COLO829 (cell line): ENCODE measurements around the gene DAPK1.
"Not testable (repeated sequence)": the region's sequence is repeated elsewhere in the genome, so short reads cannot be mapped to it uniquely, and the experiment has no call there.

Source experiments
- DNase-seq: peaks from one replicate; pipeline ENCODE4 v3.0.0; 2012; ENCODE audit warnings: low spot score

The DAPK1 gene

DNA sequence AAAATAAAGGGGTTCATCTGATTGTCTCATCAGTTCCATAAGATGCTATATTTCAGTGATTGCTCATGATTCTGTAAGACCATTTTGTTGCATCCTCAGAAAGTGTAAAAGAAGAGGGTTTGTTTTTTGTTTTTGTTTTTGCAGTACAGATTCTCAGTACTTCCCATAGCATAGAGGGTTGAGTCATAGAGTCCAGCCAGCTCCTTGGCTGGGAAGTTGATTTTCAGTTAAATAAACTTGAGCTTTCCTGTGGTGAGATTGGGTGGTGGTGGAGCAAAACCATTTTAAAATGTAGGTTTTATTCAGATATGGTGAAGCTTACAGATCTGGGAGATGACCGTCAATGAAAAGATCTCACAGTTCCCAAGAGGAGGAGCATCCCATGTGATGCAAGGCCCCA lies 48.2 kb downstream of the DAPK1 start:
- no peak for DNase-seq

DNA sequence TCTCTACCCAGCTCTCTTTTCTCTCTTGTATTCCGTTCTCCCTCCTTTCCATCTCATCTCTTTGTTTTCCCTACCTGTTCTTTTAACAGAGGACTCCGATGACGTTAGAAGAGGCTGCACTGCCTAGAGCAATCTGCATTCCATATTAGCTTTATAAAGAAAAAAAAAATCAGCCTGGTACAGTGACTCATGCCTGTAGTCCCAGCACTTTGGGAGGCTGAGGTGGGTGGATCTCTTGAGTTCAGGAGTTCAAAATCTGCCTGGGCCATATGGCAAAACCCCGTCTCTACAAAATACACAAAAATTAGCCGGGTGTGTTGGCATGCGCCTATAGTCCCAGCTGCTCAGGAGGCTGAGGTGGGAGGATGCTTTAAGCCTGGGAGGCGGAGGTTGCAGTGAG lies 49.0 kb downstream of the DAPK1 start:
- no peak for DNase-seq

DNA sequence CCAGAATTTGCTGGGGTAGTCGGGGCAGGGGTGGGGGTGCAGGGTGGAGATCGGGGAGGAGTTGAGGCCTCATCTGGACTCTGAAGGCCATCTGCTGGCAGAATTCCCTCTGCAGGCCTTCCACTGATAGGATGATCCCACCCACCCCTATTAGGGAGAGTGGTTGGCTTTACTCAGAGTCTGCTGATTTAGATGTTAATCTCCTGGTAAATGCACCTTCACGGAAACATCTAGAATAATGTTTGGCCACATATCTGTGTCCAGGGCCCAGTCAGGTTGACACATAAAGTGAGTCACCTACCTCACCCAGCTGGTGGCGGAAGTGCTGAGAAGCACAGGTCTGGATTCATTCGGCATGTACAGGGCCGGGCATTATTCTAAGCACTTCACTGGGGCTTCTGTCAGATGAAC lies 50.0 kb downstream of the DAPK1 start:
- no peak for DNase-seq

DNA sequence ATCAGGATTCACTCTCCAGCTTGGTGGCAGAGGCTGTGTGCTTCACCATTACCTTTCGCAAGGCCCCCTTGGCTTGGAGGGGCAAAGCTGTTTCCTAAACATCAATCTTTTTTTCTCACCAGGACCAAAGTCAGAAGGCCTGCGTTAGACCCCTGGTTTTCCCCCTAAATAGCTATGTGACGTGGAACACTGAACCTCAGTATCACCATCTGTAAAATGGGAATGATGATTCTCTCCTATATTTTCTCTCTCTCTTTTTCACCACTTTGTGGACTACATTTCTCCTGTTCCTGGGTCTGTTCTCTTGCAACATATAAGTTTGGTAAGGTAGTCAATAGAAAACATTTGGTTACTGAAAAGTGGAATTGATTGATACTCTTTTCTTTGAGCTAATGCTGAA lies 50.5 kb downstream of the DAPK1 start:
- no peak for DNase-seq

DNA sequence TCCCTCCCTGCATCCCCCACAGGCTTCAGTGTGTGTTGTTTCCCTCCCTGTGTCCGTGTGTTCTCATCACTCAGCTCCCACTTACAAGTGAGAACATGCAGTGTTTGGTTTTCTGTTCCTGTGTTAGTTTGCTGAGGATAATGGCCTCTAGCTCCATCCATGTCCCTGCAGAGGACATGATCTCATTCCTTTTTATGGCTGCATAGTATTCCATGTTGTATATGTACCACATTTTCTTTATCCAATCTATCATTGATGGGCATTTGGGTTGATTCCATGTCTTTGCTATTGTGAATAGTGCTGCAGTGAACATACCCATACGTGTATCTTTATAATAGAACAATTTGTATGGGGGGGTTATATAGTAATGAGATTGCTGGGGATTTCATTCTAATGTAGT lies 51.4 kb downstream of the DAPK1 start:
- DNase-seq, result not testable (repeated sequence)

DNA sequence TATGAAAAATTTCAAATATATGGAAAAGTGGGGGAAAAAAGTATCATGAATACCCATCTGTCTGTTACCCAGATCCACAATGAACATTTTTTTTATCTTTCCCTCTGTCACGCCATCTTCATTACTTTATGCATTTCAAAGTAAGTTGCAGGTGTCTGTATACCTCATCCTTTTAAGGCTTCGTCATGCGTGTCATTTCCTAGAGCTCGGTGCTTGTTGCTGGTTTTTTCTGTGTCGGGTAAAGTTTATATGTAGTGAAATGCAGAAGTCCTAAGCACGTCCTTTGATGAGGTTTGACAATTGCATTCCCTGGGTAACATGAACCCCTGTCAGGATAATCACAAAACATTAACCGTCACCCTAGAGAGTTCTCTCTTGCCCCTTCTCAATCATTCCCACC lies 52.1 kb downstream of the DAPK1 start:
- no peak for DNase-seq

DNA sequence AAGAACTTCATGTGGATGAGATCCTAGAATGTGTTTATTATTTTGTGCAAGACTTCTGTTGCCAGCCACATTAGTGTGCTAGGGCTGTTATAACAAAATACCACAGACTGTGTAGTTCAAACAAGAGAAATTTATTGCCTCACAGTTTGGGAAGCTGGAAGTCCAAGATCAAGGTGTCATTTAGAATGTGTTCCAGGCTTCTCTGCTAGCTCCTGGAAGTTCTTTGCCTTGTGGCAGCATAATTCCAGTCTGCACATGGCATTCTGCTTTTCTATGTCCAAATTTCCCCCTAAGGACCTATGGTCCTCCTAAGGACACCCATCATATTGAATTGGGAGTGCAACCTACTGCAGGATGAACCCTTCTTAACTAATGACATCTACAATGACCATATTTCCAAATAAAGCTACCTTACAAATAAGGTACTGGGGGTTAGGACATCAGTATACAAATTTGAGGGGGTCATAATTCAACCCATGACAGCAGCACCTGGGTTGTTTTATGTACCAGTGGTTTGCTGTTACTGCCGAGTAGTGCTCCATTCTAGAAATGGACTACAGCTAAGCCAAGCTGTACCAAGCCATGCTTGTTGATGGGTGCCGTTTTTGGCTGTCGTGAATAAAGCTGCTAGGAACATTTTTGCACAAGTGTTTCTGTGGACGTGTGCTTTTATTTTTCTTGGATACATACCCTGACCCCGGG lies 52.7 kb downstream of the DAPK1 start:
- no peak for DNase-seq

DNA sequence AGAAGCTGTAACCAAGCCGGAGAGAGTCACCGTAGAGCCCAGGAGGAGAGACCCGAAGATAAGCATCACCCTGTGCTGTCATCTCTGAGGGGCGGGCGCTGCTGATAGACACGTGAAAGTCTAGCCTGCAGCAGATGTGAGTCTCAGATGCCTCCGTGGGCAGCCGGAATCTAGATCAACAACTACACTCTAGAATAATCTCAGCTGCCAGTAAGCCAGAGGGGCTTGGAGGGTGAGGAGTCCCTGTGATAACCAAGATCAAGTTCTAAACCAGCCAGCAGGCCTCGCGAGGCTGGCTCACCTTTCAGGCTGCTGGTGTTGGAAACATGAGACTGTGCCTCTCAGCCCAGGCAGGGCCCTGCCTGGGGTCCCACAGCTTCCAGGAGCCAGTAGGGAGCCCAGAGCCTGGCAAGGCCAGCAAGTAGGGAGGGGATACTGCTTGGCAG lies 54.1 kb downstream of the DAPK1 start:
- no peak for DNase-seq

DNA sequence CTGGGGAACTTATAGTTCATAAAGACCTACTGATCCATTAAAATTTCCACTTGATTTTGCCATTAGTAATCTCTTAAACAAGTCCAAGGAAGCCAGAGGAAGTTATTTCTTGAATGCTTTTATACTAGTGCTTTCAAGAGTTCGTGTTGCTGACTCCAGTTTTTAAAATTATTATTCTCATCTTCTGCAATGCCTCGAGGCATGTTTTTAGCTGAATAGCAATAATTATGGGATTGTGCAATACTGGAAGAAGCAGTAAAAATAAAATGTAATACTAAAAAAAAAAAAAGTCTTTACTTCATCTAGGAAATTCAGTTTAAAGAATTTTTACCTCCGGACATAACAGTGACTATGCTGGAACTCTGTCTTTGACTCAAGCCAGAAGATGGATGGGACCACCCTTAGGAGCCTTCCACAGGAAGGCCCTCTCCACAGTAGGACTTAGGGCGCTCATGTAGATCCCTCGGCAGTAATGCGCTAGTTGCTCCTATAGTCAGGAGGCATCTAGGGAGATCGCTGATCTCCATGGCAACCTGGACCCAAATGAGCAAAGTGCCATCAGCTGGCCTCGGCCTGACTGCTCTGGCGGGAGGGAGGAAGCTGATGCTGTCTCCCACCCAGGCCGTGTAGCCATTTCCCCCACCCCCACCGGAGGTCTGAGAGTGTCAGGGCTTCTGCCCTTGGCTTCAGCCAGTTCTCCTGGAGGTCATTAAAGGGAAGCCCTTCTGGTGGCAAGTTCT lies 56.7 kb downstream of the DAPK1 start:
- DNase-seq, result no peak

DNA sequence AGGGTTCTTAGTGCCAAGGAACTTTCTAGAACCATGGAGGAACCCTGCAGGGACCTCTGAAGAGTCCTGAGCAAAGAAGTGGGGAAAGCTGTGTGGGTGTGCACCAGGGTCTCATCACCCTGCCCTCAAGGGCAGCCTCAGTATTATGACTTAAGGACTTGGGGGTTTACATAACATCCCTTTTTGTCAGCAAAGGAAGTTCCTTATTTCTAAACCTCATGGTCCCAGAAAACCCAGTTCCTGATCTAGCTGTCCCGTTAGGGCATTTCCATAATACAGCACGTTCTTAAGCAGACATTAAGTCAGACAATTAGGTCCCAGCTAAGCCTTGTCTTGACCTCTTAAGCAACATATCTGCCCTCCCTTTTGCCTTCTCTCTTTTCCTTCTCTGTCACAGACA lies 57.3 kb downstream of the DAPK1 start:
- DNase-seq, result no peak

DNA sequence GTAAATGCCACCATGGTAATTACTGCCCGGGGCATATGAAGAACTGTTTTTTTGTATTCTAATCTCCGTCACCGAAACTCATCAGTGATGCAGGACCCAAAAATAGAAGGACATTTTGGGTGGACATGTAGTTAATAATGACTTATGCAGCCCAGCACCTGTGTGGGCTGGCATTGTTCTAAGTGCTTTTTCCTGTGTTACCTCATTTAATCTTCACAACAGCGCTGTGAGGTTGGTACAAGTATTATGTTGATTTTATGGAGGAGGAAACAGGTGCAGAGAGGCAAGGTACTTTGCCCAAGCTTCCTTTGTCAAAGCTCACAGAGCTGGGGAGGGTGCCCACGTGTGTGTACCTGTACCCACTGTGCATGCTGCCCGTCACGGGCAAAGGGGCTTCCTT lies 58.4 kb downstream of the DAPK1 start:
- DNase-seq, result no peak

DNA sequence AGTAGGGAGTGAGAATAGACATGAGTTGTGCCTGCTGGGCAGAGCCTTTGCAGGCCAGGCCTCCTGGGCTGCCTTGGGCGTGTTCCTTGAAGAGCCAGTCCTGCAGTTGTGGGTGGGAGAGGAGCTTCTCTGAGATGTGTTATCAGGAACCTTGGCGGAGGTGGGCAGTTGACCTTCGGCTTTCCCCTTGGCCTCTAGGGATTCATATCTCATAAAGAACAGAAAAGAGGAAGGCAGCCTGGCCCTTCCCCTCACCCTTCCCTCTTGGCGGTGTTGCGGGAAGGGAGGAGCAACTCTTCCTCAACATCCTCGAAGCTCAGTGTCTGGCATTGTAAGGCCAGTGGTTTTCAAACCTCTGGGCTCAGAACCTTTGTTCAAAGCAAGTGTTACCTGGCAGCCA lies 59.2 kb downstream of the DAPK1 start:
- DNase-seq, result no peak

DNA sequence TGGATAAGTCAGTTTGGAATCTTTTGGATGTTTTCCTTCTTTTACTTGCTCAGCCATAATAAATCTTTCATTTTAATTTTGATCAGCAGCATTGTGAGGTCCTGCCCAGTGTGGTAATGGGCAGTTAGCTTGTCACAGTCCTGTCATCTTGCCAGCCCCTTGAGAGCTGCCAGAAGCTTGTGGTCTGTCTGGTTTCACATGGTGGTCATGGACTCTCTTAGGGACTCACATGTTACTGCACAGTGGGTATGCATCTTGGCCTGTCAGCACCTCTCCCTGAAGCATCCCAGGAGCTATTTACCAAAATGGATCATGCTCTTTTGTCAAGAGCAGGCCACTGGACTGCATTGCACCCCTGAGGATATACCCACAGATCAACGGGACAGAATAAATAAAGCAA lies 60.3 kb downstream of the DAPK1 start:
- no peak for DNase-seq

DNA sequence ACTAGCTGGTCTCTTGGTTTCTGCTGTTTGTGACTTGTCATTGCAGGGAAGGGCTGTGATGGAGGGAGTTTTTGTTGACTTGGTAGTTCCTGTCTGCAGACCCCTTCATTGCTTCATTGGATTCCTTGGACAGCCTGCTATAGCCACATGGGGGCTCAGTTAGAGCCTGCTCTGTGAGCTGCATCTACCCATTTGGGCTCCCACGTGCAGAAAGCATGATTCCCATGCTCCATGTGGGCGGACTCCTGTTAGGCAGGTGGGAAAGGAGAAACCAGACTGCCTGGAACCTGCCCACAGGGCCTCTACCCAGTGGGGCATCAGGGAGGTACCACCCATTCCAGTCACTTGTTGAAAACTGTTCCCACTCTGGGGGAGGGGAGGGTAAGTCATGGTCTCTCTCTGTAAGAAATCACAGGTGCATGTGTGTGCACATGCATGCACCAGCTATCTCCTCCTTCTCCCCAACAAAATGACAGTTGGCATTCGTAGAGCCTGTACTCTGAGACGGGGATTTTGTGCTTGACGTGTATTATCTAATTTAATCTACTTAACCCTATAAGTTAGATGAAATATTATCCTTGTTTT lies 61.0 kb downstream of the DAPK1 start:
- no peak for DNase-seq

DNA sequence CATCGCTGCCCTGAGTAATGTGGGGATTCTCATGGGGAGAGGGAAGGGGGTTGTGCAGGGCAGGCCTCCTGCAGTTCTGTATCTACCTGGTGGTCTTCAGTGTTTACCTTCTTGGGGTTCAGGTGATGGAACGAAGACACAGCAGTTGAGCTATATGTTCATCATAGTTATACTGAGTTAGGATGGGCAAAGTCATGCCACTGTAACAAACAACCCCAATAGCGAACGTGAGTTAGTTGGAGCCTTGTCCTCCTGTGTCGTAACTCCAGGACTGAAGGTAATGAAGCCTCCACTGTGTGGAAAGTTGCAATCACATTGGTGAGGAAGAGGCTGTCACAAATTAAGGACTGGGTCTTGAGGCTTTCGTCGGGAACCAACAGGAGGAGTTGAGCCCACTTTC lies 64.4 kb downstream of the DAPK1 start:
- DNase-seq, result no peak

DNA sequence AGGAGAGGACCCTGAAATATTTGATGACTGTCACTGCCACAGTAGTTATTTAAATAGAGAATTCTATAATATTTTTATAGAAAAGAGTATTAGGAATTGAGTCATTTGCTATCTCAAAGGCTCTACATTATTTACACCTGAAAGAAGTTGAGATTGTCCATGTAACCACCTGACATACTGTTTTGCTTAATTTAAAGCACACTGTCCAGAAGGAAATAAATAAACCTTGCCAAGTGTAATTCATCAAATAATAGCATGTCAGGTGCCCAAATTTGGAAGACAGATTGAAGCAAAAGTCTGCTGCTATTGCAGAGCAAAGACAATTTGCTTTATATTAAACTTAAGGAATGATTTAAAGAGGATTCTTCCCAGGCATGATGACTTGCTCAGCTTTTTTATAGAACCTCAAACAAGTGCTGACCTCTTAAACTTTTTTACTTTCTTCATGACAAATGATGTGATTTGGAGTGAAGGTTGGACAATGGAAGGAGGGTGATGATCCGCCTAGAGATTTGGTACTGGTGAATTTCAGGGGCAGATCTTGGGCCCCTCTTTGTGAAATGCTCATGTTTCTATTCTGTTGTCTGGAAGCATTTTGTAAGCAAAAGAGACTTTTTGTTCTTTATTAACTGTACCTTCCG lies 65.0 kb downstream of the DAPK1 start:
- DNase-seq, result no peak

DNA sequence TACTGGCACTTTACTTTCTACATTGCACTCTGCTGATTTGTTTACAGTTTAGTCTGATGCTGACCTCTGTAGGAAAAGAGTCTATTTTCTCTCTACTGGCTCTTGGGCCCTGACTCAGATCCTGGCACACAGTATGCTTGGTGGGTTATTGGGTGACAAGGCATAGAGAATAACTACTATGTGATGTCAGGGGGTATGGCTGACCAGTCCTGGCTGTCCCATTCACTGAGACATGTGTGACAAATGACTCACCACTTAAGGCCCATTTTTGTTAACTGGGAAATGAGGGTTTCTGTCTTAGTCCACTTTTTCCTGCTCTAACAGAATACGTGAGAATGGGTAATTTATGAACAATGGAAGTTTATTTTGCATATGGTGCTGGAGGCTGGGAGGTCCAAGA lies 66.4 kb downstream of the DAPK1 start:
- DNase-seq, result no peak

DNA sequence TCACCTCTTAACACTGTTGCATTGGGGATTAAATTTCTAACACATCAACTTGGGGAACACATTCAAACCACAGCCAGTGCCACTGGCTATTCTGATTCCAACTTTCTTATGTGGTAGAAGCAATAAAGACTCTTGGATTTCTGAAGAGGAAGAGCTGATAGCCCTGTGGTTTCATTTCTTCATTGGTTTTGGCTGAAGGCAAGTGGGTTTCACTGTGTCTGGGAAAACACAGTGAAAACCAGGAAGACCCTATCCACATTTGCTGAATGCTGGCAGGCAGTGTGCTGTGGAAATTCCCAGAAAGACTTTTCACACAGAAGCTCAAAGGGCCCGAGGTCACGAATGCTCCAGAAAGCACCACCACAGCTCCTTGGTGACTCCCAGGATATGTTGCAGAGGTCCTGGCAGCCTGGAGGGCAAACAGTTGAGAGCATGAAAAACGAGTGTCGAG lies 67.1 kb downstream of the DAPK1 start:
- no peak for DNase-seq

DNA sequence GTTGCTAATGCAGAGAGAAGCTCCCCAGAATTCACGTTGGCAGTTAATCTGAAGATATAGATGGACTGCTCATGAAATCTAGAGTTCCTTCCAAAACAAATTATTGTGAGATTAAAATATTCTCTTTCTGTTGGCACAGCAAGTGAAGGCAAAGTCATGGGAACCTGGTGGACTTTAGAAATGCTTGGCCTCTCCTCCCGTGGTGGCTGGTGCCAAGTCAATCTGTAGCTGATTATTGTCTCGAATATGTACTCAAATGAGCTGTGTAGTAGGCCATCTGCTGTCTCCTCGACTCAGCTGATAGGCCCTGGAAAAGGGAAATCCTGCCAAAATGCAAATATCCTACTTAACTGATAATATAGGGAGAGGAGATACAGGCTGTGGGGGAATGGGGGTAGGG lies 69.3 kb downstream of the DAPK1 start:
- no peak for DNase-seq

DNA sequence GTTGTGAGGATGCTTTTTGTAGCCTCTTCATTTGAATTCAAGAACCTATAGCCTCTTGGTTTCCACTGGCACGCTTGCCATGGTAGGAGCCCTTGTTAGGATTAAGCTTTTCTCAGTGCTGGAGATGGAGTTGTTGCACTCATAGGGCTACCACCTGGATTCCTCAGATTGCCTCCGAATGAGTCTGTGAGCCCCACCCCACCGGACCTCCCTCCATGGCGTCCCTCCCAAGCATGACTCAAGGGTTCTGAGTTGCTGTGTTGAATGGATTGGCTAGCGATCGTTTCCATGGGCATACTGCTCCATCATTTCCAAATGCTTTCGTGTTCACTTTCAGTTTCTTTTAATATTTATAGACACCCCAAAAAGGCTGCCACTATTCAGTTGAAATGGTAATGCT lies 69.9 kb downstream of the DAPK1 start:
- no peak for DNase-seq

DNA sequence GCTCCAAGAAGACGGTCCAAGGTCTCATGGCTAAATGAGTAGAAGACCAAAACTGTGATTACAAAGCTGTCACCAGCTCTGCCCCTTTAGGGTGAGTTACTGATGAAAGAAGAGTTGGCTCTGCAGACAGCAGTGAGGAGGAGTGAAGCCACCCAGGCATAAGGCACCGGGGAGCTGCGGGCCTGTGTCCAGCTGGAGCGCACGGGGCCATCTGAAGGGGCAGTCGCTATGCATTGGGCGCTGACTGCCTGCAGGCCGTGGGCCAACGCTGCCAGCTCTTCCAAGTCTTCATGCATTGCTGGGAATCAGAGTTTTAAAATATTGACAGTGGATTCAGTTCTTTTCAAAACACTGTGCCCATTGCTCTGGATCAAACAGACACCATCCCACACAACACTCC lies 70.3 kb downstream of the DAPK1 start:
- no peak for DNase-seq

DNA sequence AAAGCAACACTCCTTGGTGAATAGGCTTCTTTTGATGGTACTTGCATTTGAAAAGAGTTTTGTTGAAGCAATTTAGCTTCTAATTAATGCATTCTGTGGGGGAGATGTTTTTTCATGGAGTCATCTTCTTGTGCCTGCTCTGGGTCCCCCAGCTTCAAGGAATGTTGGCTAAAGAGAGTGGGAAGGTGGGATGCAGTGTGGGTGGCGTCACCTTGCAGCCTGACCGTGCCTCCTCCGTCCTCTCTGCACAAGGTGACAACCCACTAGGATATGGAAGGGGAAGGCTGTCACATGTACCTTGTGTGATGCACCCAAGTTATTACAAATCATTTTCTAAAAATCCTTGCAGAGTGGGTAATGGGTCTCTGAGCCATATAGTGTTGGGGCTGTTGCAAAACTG lies 70.7 kb downstream of the DAPK1 start:
- no peak for DNase-seq

DNA sequence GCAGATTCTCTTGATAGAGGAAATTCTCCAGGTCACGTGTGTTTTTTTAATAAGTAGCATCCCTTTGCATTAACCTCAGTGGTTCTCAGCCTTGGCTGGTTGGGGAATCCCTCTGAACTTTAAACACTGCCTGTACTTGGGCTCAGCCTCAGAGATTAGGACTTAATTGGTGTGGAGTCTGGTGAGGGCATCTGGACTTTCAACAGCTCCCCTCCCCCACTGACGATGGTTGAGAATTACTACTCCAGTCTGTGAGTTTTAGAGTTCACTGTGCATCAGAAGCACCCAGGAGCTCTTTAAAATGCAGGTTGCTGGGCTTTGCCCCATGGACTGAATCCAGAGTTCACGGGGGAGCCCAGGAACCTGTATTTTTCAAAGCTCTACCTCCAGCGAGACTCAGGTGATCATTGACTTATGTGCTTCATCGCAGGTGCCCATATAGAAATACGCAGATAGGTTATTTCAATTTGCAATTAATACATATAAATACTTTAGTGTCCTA lies 71.4 kb downstream of the DAPK1 start:
- DNase-seq, result no peak
